Activated CD8-positive, alpha-beta T cell treated with anti-CD3 and anti-CD28 coated beads, Interleukin-2, amount 10 ng/mL, durations not matched to agents 7 days and 5 days (primary cell): Measurements from ENCODE around the gene LAYN. TPM values are rescaled to one million over a fixed set of nuclear protein-coding genes. Genes with fewer than 3 reads are reported as not detected.

Experiments
- ATAC-seq: fragments of 150-1000 bp; cut with Tn5 transposase; one replicate; pipeline ENCODE4 v1.10.0; 2021; ENCODE audit warnings: moderate library complexity
- CTCF ChIA-PET: fragments of 350-600 bp; sonication (Branson Sonifier 250); formaldehyde crosslinking; loops from one replicate; lab custom pipeline; 2021; ENCODE audit warnings: antibody characterized with exemption; lab: Charles Lee
- POLR2A ChIA-PET: fragments of 350-600 bp; sonication (Branson Sonifier 250); formaldehyde crosslinking; loops from one replicate; lab custom pipeline; 2021; ENCODE audit warnings: antibody characterized with exemption; lab: Charles Lee
- DNase-seq: peaks from one replicate; pipeline ENCODE4 v3.0.0-alpha.2; 2020
- H3K27ac Mint-ChIP-seq: one replicate; pipeline ENCODE4 v1.8.0; 2021; ENCODE audit warnings: mild to moderate bottlenecking, mixed read lengths
- H3K27me3 Mint-ChIP-seq: one replicate; pipeline ENCODE4 v1.8.0; 2021; ENCODE audit warnings: low read depth, mixed read lengths
- H3K36me3 Mint-ChIP-seq: one replicate; pipeline ENCODE4 v1.8.0; 2021; ENCODE audit warnings: low read depth, mixed read lengths
- H3K4me1 Mint-ChIP-seq: one replicate; pipeline ENCODE4 v1.8.0; 2021; ENCODE audit warnings: low read depth, mixed read lengths
- H3K4me3 Mint-ChIP-seq: one replicate; pipeline ENCODE4 v1.8.0; 2021; ENCODE audit warnings: mild to moderate bottlenecking, mixed read lengths
- H3K9me3 Mint-ChIP-seq: one replicate; pipeline ENCODE4 v1.8.0; 2022; ENCODE audit warnings: mixed read lengths; ENCODE audit not compliant: insufficient read depth
- microRNA-seq: library from miRNA; unstranded; fragments of <30 nt; microRNA quantifications from one replicate; pipeline ENCODE4 v1.2.0, GENCODE V29; 2022
- total RNA-seq, 2 experiments: library from RNA; stranded (reverse); gene quantifications; one replicate each; pipeline ENCODE4 v1.2.3, GENCODE V29; 2021

Gene LAYN
- total RNA-seq, 2 experiments from 2014 or later: 11.1 to 12.8 TPM

DNA sequence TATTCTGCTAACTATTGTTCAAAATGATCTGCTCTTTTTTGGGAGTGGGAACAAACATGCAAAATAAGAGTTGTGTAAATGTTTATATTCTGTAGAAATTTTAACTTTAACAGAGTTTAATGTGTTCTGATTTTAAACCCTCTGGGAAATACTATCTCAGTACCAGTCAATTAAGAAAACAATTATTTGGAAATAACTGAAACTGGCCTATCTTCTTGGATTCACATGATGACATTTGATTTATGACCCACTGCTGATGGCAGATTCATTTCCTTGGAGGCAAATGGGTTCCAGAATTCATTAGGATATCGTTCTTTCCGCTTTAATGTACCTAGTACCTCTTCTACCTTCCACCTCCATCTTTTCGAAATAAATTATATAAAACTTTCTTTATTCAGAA is 67.2 kb downstream of the LAYN start:
- ATAC-seq: no peak
- no peaks in the 10 kb centered on the region for H3K27me3 Mint-ChIP-seq
- no peak for DNase-seq
- CTCF ChIA-PET: no interaction called here
- H3K4me3 Mint-ChIP-seq: no peak overlapping the region
- POLR2A ChIA-PET: no interaction called here
- no peak overlapping the region for H3K27ac Mint-ChIP-seq
- peaks cover 19% of the 10 kb centered on the region for H3K4me1 Mint-ChIP-seq
- H3K9me3 Mint-ChIP-seq: no peaks in the 10 kb centered on the region
- no peaks in the 10 kb centered on the region for H3K36me3 Mint-ChIP-seq

Small RNA genes within 50 kb of the gene (microRNA-seq; reads per million reads assigned to microRNA genes)
- gene MIR34B: 23.5 reads per million, percentile 38 among the genes with 10 or more reads in this experiment
- gene MIR34C: 420 reads per million, percentile 75 among the genes with 10 or more reads in this experiment

Other genes with a start within 250 kb of the LAYN start
- not detected for gene POU2AF3, start 242.2 kb upstream of the LAYN start, total RNA-seq
- 1 to 10 TPM; 1.7 to 2.4 TPM for gene POU2AF1, start 161.4 kb upstream of the LAYN start, total RNA-seq
- gene BTG4, start 28.3 kb upstream of the LAYN start, total RNA-seq: not detected
- under 1 TPM in 1 of 2 experiments, not detected in 1; 0.37 TPM for gene HOATZ, start 25.9 kb upstream of the LAYN start, total RNA-seq
- gene SIK2, start 61.7 kb downstream of the LAYN start, total RNA-seq: 10 to 100 TPM in 1 of 2 experiments, 1 to 10 TPM in 1; 8.9 to 10.2 TPM
- 10 to 100 TPM; 56.4 to 57.7 TPM for gene PPP2R1B, start 225.7 kb downstream of the LAYN start, total RNA-seq